ENCODE results near the gene CARNS1.

GRCh38 chr11:67397536-67397935, 17.9 kb upstream of the CARNS1 start:
- no peak for TF ChIP-seq EZH2 (IDR thresholded peaks at IDR 0.05; ENCODE audit: insufficient read depth, poor library complexity, severe bottlenecking)
- TF ChIP-seq EZH2phosphoT487 (IDR thresholded peaks at IDR 0.05; ENCODE audit: insufficient read depth, low read depth) = no peak
